ENCODE results near the gene MRNIP. TPM values are rescaled to one million over a fixed set of nuclear protein-coding genes. Genes with fewer than 3 reads are reported as not detected.
A peak's percentile ranks its signal among the peaks of the same experiment; 100 is the strongest.

Gene MRNIP
- total RNA-seq, 1 donor from 2014 or later, result 14.8 TPM

- DNase-seq, result no peak
- intact Hi-C loops (cut with micrococcal nuclease), result no loop called here
- no peak for ATAC-seq
Measured at GRCh38 chr5:179815491-179816249, 42.9 kb downstream of the MRNIP start.

- no peak for ATAC-seq
- DNase-seq, result no peak
- intact Hi-C loops (cut with micrococcal nuclease), result no loop called here
Measured at GRCh38 chr5:179814090-179814489, 44.5 kb downstream of the MRNIP start.

GRCh38 chr5:179812997-179813607, 45.5 kb downstream of the MRNIP start:
- DNase-seq (no peak), ATAC-seq (no peak)
- intact Hi-C loops (cut with micrococcal nuclease), result no loop called here

GRCh38 chr5:179812135-179812825, 46.3 kb downstream of the MRNIP start:
- ATAC-seq (no peak), DNase-seq (peak; percentile 40)
- intact Hi-C loops (cut with micrococcal nuclease), result no loop called here

GRCh38 chr5:179806250-179807048, 52.2 kb downstream of the MRNIP start, which contains the start of gene MGAT4B:
Gene MGAT4B (minus strand): TSS chr5:179806866. CDS start chr5:179806583, 283 bp downstream.
- intact Hi-C loops (cut with micrococcal nuclease), result no loop called here
- ATAC-seq (peak; percentile 88), DNase-seq (peak; percentile 89)

- DNase-seq (peak; percentile 73), ATAC-seq (peak; percentile 48)
- intact Hi-C loops (cut with micrococcal nuclease), result no loop called here
Measured at GRCh38 chr5:179805529-179806249, 52.9 kb downstream of the MRNIP start.

- intact Hi-C loops (cut with micrococcal nuclease), result no loop called here
- DNase-seq (peak; percentile 47), ATAC-seq (peak; percentile 2)
Measured at GRCh38 chr5:179805070-179805528, 53.5 kb downstream of the MRNIP start.

GRCh38 chr5:179804555-179804947, 54.1 kb downstream of the MRNIP start:
- intact Hi-C loops (cut with micrococcal nuclease), result no loop called here
- ATAC-seq, result no peak
- DNase-seq, result no peak

- no peak for ATAC-seq
- no peak for DNase-seq
- intact Hi-C loops (cut with micrococcal nuclease), result no loop called here
Measured at GRCh38 chr5:179803651-179804554, 54.7 kb downstream of the MRNIP start.

GRCh38 chr5:179802950-179803562, 55.6 kb downstream of the MRNIP start:
- ATAC-seq (no peak), DNase-seq (no peak)
- intact Hi-C loops (cut with micrococcal nuclease), result no loop called here

- DNase-seq, result peak; percentile 58
- ATAC-seq, result no peak
- intact Hi-C loops (cut with micrococcal nuclease), result no loop called here
Measured at GRCh38 chr5:179802207-179802883, 56.3 kb downstream of the MRNIP start.

GRCh38 chr5:179801304-179802206, 57.1 kb downstream of the MRNIP start:
- intact Hi-C loops (cut with micrococcal nuclease), result no loop called here
- DNase-seq, result peak; percentile 85
- peak; percentile 22 for ATAC-seq

- intact Hi-C loops (cut with micrococcal nuclease), result no loop called here
- DNase-seq (no peak), ATAC-seq (no peak)
Measured at GRCh38 chr5:179800696-179801201, 57.9 kb downstream of the MRNIP start.

GRCh38 chr5:179800071-179800695, 58.4 kb downstream of the MRNIP start:
- intact Hi-C loops (cut with micrococcal nuclease), result no loop called here
- DNase-seq (no peak), ATAC-seq (no peak)

- intact Hi-C loops (cut with micrococcal nuclease), result no loop called here
- ATAC-seq (no peak), DNase-seq (no peak)
Measured at GRCh38 chr5:179799644-179799973, 59.0 kb downstream of the MRNIP start.
